ENCODE data around the gene CMC2. TPM values are rescaled to one million over a fixed set of nuclear protein-coding genes. Genes with fewer than 3 reads are reported as not detected.

The CMC2 gene
- total and polyA plus RNA-seq, 2 of the 13 experiments (the other 11 are each of a cell fraction or from before 2014, with no cell fraction given), result 116 to 129 TPM

- no peak for TF ChIP-seq THYN1 (CRISPR knock-in tag; IDR thresholded peaks at IDR 0.05; ENCODE audit: borderline replicate concordance, low read depth)
- TF ChIP-seq ZNF598 (CRISPR knock-in tag; IDR thresholded peaks at IDR 0.05; ENCODE audit: borderline replicate concordance), result peak; percentile 52; the same call in 1 of the 2 replicates
- no peak for TF ChIP-seq ZNF512 (CRISPR knock-in tag; IDR thresholded peaks at IDR 0.05)
- TF ChIP-seq HDAC6 (IDR thresholded peaks at IDR 0.05; ENCODE audit: low read depth, low read length), result no peak
- TF ChIP-seq PATZ1 (CRISPR knock-in tag; IDR thresholded peaks at IDR 0.05), result 0 out of 2 replicates have a peak, but pooled peaks have one; percentile 41
- TF ChIP-seq ZIK1 (CRISPR knock-in tag; IDR thresholded peaks at IDR 0.05; ENCODE audit: borderline replicate concordance, low read depth), result no peak
- TF ChIP-seq MXI1 (IDR thresholded peaks at IDR 0.05; ENCODE audit: borderline replicate concordance, low read depth, low read length), result no peak
- no peak for TF ChIP-seq ZKSCAN5 (CRISPR knock-in tag; IDR thresholded peaks at IDR 0.05)
- 0 out of 2 replicates have a peak, but pooled peaks have one; percentile 35 for TF ChIP-seq ZNF891 (CRISPR knock-in tag; IDR thresholded peaks at IDR 0.05)
- TF ChIP-seq ZNF563 (CRISPR knock-in tag; IDR thresholded peaks at IDR 0.05), result peak; percentile 66; the same call in 1 of the 2 replicates
- TF ChIP-seq ZNF33B (CRISPR knock-in tag; IDR thresholded peaks at IDR 0.05), result no peak
- TF ChIP-seq ZNF615 (CRISPR knock-in tag; IDR thresholded peaks at IDR 0.05; ENCODE audit: borderline replicate concordance), result no peak
- TF ChIP-seq RBM39 (IDR thresholded peaks at IDR 0.05; ENCODE audit: low read depth, low read length, poor library complexity, severe bottlenecking), result no peak
- TF ChIP-seq THAP9 (CRISPR knock-in tag; IDR thresholded peaks at IDR 0.05; ENCODE audit: borderline replicate concordance), result peak; percentile 97
- TF ChIP-seq ZNF383 (CRISPR knock-in tag; IDR thresholded peaks at IDR 0.05; ENCODE audit: borderline replicate concordance), result no peak
- TF ChIP-seq ZNF225 (CRISPR knock-in tag; IDR thresholded peaks at IDR 0.05), result peak; percentile 60; the same call in 1 of the 2 replicates
- TF ChIP-seq MXD4 (CRISPR knock-in tag; IDR thresholded peaks at IDR 0.05), result no peak
- TF ChIP-seq KMT2B (CRISPR knock-in tag; IDR thresholded peaks at IDR 0.05), result peak; percentile 36; the same call in 1 of the 2 replicates
- TF ChIP-seq GTF2F1 (IDR thresholded peaks at IDR 0.05; ENCODE audit: low read length), result no peak
- TF ChIP-seq MIER2 (CRISPR knock-in tag; IDR thresholded peaks at IDR 0.05), result no peak
- no peak for TF ChIP-seq SMARCE1 (IDR thresholded peaks at IDR 0.05; ENCODE audit: borderline replicate concordance)
- TF ChIP-seq ZFY (CRISPR knock-in tag; IDR thresholded peaks at IDR 0.05), result peak; percentile 86
- no peak for TF ChIP-seq PHB2 (IDR thresholded peaks at IDR 0.05; ENCODE audit: partially characterized antibody)
- no peak for TF ChIP-seq PAWR (CRISPR knock-in tag; IDR thresholded peaks at IDR 0.05; ENCODE audit: borderline replicate concordance)
These were observed 29.5 kb upstream of the CMC2 start (continued) for GRCh38 chr16:81035975-81036750.
